HG03135 (cell line): ENCODE measurements around the gene LYPD5.
"Not testable (repeated sequence)": the region's sequence is repeated elsewhere in the genome, so short reads cannot be mapped to it uniquely, and the experiment has no call there.

Source experiments
- ATAC-seq: cut with Tn5 transposase; IDR thresholded peaks from one replicate; pipeline ENCODE4 v1.9.1; 2021; ENCODE audit warnings: mild to moderate bottlenecking, moderate library complexity; ENCODE audit not compliant: unreplicated experiment

Gene LYPD5

GRCh38 chr19:43802216-43802951 lies at the start of gene LYPD5:
TSS of gene LYPD5 (minus strand) at chr19:43802447. CDS start at chr19:43802380, 67 bp downstream.
- ATAC-seq: no peak

- no peak for ATAC-seq
Observed at GRCh38 chr19:43848821-43849220, 46.6 kb upstream of the LYPD5 start.

- ATAC-seq: no peak
Observed at GRCh38 chr19:43847884-43848283, 45.6 kb upstream of the LYPD5 start.

GRCh38 chr19:43847246-43847645 lies 45.0 kb upstream of the LYPD5 start:
- no peak for ATAC-seq

GRCh38 chr19:43842007-43842406 lies 39.8 kb upstream of the LYPD5 start:
- ATAC-seq: no peak

- no peak for ATAC-seq
Observed at GRCh38 chr19:43839139-43839538, 36.9 kb upstream of the LYPD5 start.

- no peak for ATAC-seq
Observed at GRCh38 chr19:43826787-43827754, 24.8 kb upstream of the LYPD5 start, which contains the start of gene ZNF283. TSS of gene ZNF283 (plus strand) at chr19:43827321. CDS start at chr19:43833505, 6,184 bp downstream.

- ATAC-seq: not testable (repeated sequence)
Observed at GRCh38 chr19:43824572-43824971, 22.3 kb upstream of the LYPD5 start.

GRCh38 chr19:43823856-43824255 lies 21.6 kb upstream of the LYPD5 start:
- not testable (repeated sequence) for ATAC-seq

- no peak for ATAC-seq
Observed at GRCh38 chr19:43820884-43821215, 18.6 kb upstream of the LYPD5 start.

- no peak for ATAC-seq
Observed at GRCh38 chr19:43820098-43820883, 18.0 kb upstream of the LYPD5 start.

- ATAC-seq: no peak
Observed at GRCh38 chr19:43818500-43818899, 16.3 kb upstream of the LYPD5 start.

- not testable (repeated sequence) for ATAC-seq
Observed at GRCh38 chr19:43817454-43817853, 15.2 kb upstream of the LYPD5 start.

- no peak for ATAC-seq
Observed at GRCh38 chr19:43814663-43815352, 12.6 kb upstream of the LYPD5 start.

- no peak for ATAC-seq
Observed at GRCh38 chr19:43812688-43813087, 10.4 kb upstream of the LYPD5 start.

GRCh38 chr19:43812259-43812658 lies 10.0 kb upstream of the LYPD5 start:
- no peak for ATAC-seq

- no peak for ATAC-seq
Observed at GRCh38 chr19:43811837-43812236, 9.6 kb upstream of the LYPD5 start.

- no peak for ATAC-seq
Observed at GRCh38 chr19:43809762-43810696, 7.8 kb upstream of the LYPD5 start.

- ATAC-seq: no peak
Observed at GRCh38 chr19:43807651-43808050, 5.4 kb upstream of the LYPD5 start.
